ENCODE data around the gene PEX6.

Gene PEX6

DNA sequence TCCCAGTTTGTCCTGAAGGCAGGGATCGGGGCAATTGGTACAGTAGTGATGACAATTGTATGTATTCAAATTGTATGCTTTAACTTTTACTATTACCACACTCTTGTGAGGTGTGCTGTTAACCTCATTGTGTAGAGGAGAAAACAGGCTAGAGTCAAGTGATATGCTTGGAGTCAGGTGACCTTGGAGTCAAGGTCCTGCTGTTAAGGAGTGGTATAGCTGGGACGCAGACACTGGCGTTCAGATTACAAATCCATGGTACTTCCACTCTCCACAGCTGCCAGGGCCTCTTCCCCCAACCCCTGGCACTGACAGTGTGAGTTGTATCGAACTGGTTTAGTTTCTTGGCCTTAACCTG, 39.2 kb downstream of the PEX6 start:
- Histone ChIP-seq H3K27ac (ENCODE audit: low read length, poor library complexity, severe bottlenecking) (no peak overlapping the region), H2BK12ac (ENCODE audit: low read length in 2 of 2) (no peak overlapping the region), H3K9me3 (ENCODE audit: control insufficient read depth, low read length) (no peaks in the 10 kb centered on the region), H3K27me3 (ENCODE audit: control insufficient read depth in 1 of 2, insufficient read depth in 1 of 2, low read length in 2 of 2) (no peaks in the 10 kb centered on the region), H3K79me1 (replicated peaks; ENCODE audit: low read length, poor library complexity, severe bottlenecking) (peaks cover 34% of the 10 kb centered on the region), H3K4me3 (ENCODE audit: insufficient read depth in 1 of 2, low read depth in 1 of 2, low read length in 2 of 2) (no peak overlapping the region), H2AK5ac (ENCODE audit: low read length, severe bottlenecking) (no peak overlapping the region), H2BK15ac (ENCODE audit: low read depth, poor library complexity, severe bottlenecking) (no peak overlapping the region), H3K4me2 (ENCODE audit: low read length, poor library complexity, severe bottlenecking) (no peak overlapping the region), H3K18ac (ENCODE audit: low read depth in 1 of 2, low read length in 2 of 2) (no peak overlapping the region), H3K36me3 (ENCODE audit: control insufficient read depth in 1 of 2, insufficient read depth in 2 of 2, low read depth in 1 of 2, low read length in 2 of 2) (peaks cover 62 to 70% of the 10 kb centered on the region in 2 experiments), H3K23ac (ENCODE audit: low read length in 2 of 2) (no peak overlapping the region), H2BK5ac (ENCODE audit: low read depth, low read length, poor library complexity, severe bottlenecking) (no peak overlapping the region), H3K4ac (ENCODE audit: low read depth in 1 of 2, low read length in 2 of 2) (no peak overlapping the region), H4K91ac (ENCODE audit: low read length) (no peak overlapping the region), H3K9ac (ENCODE audit: low read length) (no peak overlapping the region), H4K8ac (ENCODE audit: low read length) (no peak overlapping the region), H2BK120ac (ENCODE audit: low read depth, low read length) (no peak overlapping the region), H3K14ac (ENCODE audit: low read length in 2 of 2) (no peak overlapping the region), H3K4me1 (ENCODE audit: control insufficient read depth, insufficient read depth, low read depth, low read length) (no peaks in the 10 kb centered on the region), H2AFZ (ENCODE audit: low read depth, low read length) (no peak overlapping the region)
- no peak for DNase-seq
- WGBS, result 86% methylated on average over 2 of the region's 4 CpGs

DNA sequence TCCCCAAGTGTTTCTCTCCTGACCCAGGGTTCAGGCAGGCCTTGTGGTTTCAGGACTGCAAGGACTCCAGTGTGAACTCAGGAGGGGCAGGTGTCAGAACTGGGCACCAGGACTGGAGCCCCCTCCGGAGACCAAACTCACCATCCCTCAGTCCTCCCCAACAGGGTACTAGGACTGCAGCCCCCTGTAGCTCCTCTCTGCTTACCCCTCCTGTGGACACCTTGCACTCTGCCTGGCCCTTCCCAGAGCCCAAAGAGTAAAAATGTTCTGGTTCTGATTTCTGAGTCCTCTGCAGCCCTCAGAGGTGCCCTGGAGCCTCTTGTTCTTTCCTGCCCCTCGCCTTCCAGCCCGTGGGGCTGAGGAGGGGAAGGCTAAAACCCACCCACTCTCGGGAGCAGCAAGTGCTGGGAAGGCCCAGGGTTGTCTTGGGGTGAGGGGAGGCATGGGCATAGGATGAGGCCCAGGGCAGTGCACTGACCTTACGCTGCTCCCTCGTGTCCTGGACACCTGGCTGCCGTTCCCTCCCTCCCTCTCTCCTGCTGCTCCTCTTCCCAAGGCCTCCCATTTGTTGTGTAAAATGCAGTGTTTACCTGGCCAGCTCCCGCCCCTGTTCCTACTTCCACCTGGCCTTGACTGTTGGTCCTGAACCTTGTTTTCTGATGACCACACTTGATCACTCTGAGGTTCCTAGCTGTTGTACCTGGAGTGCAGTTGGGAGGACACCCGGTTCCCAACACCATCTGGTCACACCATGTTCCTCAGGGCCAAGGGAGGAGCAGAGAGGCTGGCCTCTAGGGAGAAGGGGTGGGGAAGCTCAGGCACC, 39.8 kb downstream of the PEX6 start:
- no peak for DNase-seq
- Histone ChIP-seq H3K4ac (ENCODE audit: low read depth in 1 of 2, low read length in 2 of 2) (no peak overlapping the region), H3K23ac (ENCODE audit: low read length in 2 of 2) (no peak overlapping the region), H3K4me2 (ENCODE audit: low read length, poor library complexity, severe bottlenecking) (no peak overlapping the region), H3K18ac (ENCODE audit: low read depth in 1 of 2, low read length in 2 of 2) (no peak overlapping the region), H4K91ac (ENCODE audit: low read length) (no peak overlapping the region), H3K27me3 (ENCODE audit: control insufficient read depth in 1 of 2, insufficient read depth in 1 of 2, low read length in 2 of 2) (no peaks in the 10 kb centered on the region), H3K79me1 (replicated peaks; ENCODE audit: low read length, poor library complexity, severe bottlenecking) (peaks cover 36% of the 10 kb centered on the region), H2BK120ac (ENCODE audit: low read depth, low read length) (no peak overlapping the region), H3K9ac (ENCODE audit: low read length) (no peak overlapping the region), H3K27ac (ENCODE audit: low read length, poor library complexity, severe bottlenecking) (no peak overlapping the region), H3K14ac (ENCODE audit: low read length in 2 of 2) (no peak overlapping the region), H3K9me3 (ENCODE audit: control insufficient read depth, low read length) (no peaks in the 10 kb centered on the region), H2AFZ (ENCODE audit: low read depth, low read length) (no peak overlapping the region), H2AK5ac (ENCODE audit: low read length, severe bottlenecking) (no peak overlapping the region), H2BK12ac (ENCODE audit: low read length in 2 of 2) (no peak overlapping the region), H3K4me3 (ENCODE audit: insufficient read depth in 1 of 2, low read depth in 1 of 2, low read length in 2 of 2) (no peak overlapping the region), H4K8ac (ENCODE audit: low read length) (no peak overlapping the region), H3K4me1 (ENCODE audit: control insufficient read depth, insufficient read depth, low read depth, low read length) (peaks cover under 1% of the 10 kb centered on the region), H2BK5ac (ENCODE audit: low read depth, low read length, poor library complexity, severe bottlenecking) (no peak overlapping the region), H3K36me3 (ENCODE audit: control insufficient read depth in 1 of 2, insufficient read depth in 2 of 2, low read depth in 1 of 2, low read length in 2 of 2) (peaks cover 65 to 74% of the 10 kb centered on the region in 2 experiments), H2BK15ac (ENCODE audit: low read depth, poor library complexity, severe bottlenecking) (no peak overlapping the region)
- WGBS, result 93% methylated on average over 8 of the region's 9 CpGs

DNA sequence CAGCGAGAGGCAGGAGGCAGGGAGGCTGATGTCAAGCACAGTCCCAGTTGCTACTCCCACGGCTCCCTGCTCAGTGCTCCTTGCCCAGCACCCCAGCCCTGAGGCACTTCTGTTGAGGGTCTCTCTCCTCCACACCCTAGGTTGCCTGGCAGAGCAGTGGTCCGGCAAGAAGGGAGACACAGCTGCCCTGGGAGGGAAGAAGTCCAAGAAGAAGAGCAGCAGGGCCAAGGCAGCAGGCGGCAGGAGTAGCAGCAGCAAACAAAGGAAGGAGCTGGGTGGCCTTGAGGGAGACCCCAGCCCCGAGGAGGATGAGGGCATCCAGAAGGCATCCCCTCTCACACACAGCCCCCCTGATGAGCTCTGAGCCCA, 40.6 kb downstream of the PEX6 start:
- Histone ChIP-seq H3K27ac (ENCODE audit: low read length, poor library complexity, severe bottlenecking) (no peak overlapping the region), H2BK15ac (ENCODE audit: low read depth, poor library complexity, severe bottlenecking) (no peak overlapping the region), H2AFZ (ENCODE audit: low read depth, low read length) (no peak overlapping the region), H3K18ac (ENCODE audit: low read depth in 1 of 2, low read length in 2 of 2) (no peak overlapping the region), H3K4ac (ENCODE audit: low read depth in 1 of 2, low read length in 2 of 2) (no peak overlapping the region), H4K91ac (ENCODE audit: low read length) (no peak overlapping the region), H2BK12ac (ENCODE audit: low read length in 2 of 2) (no peak overlapping the region), H2BK5ac (ENCODE audit: low read depth, low read length, poor library complexity, severe bottlenecking) (no peak overlapping the region), H3K4me1 (ENCODE audit: control insufficient read depth, insufficient read depth, low read depth, low read length) (peaks cover 2% of the 10 kb centered on the region), H3K4me2 (ENCODE audit: low read length, poor library complexity, severe bottlenecking) (no peak overlapping the region), H3K79me1 (replicated peaks; ENCODE audit: low read length, poor library complexity, severe bottlenecking) (peaks cover 38% of the 10 kb centered on the region), H3K23ac (ENCODE audit: low read length in 2 of 2) (no peak overlapping the region), H3K4me3 (ENCODE audit: insufficient read depth in 1 of 2, low read depth in 1 of 2, low read length in 2 of 2) (no peak overlapping the region), H2AK5ac (ENCODE audit: low read length, severe bottlenecking) (no peak overlapping the region), H3K9me3 (ENCODE audit: control insufficient read depth, low read length) (no peaks in the 10 kb centered on the region), H3K9ac (ENCODE audit: low read length) (no peak overlapping the region), H2BK120ac (ENCODE audit: low read depth, low read length) (no peak overlapping the region), H3K27me3 (ENCODE audit: control insufficient read depth in 1 of 2, insufficient read depth in 1 of 2, low read length in 2 of 2) (no peaks in the 10 kb centered on the region), H4K8ac (ENCODE audit: low read length) (no peak overlapping the region), H3K14ac (ENCODE audit: low read length in 2 of 2) (no peak overlapping the region), H3K36me3 (ENCODE audit: control insufficient read depth in 1 of 2, insufficient read depth in 2 of 2, low read depth in 1 of 2, low read length in 2 of 2) (peaks cover 66 to 73% of the 10 kb centered on the region in 2 experiments)
- WGBS, result 91% methylated on average over 5 of the region's 5 CpGs
- DNase-seq, result no peak

GRCh38 chr6:42937548-42938427, 41.2 kb downstream of the PEX6 start:
- Histone ChIP-seq H2BK5ac (ENCODE audit: low read depth, low read length, poor library complexity, severe bottlenecking) (no peak overlapping the region), H3K23ac (ENCODE audit: low read length in 2 of 2) (no peak overlapping the region), H3K79me1 (replicated peaks; ENCODE audit: low read length, poor library complexity, severe bottlenecking) (peaks cover 38% of the 10 kb centered on the region), H3K4ac (ENCODE audit: low read depth in 1 of 2, low read length in 2 of 2) (no peak overlapping the region), H3K14ac (ENCODE audit: low read length in 2 of 2) (no peak overlapping the region), H3K4me1 (ENCODE audit: control insufficient read depth, insufficient read depth, low read depth, low read length) (peaks cover 2% of the 10 kb centered on the region), H2BK15ac (ENCODE audit: low read depth, poor library complexity, severe bottlenecking) (no peak overlapping the region), H3K9me3 (ENCODE audit: control insufficient read depth, low read length) (no peaks in the 10 kb centered on the region), H3K27ac (ENCODE audit: low read length, poor library complexity, severe bottlenecking) (no peak overlapping the region), H2AK5ac (ENCODE audit: low read length, severe bottlenecking) (no peak overlapping the region), H2AFZ (ENCODE audit: low read depth, low read length) (no peak overlapping the region), H3K9ac (ENCODE audit: low read length) (no peak overlapping the region), H3K36me3 (ENCODE audit: control insufficient read depth in 1 of 2, insufficient read depth in 2 of 2, low read depth in 1 of 2, low read length in 2 of 2) (peaks cover 66 to 74% of the 10 kb centered on the region in 2 experiments), H3K4me3 (ENCODE audit: insufficient read depth in 1 of 2, low read depth in 1 of 2, low read length in 2 of 2) (no peak overlapping the region), H4K8ac (ENCODE audit: low read length) (no peak overlapping the region), H3K27me3 (ENCODE audit: control insufficient read depth in 1 of 2, insufficient read depth in 1 of 2, low read length in 2 of 2) (no peaks in the 10 kb centered on the region), H2BK12ac (ENCODE audit: low read length in 2 of 2) (no peak overlapping the region), H3K18ac (ENCODE audit: low read depth in 1 of 2, low read length in 2 of 2) (no peak overlapping the region), H3K4me2 (ENCODE audit: low read length, poor library complexity, severe bottlenecking) (no peak overlapping the region), H4K91ac (ENCODE audit: low read length) (no peak overlapping the region), H2BK120ac (ENCODE audit: low read depth, low read length) (no peak overlapping the region)
- DNase-seq, result no peak
- WGBS, result 96% methylated on average over 13 of the region's 13 CpGs
